HepG2 (cell line): ENCODE data around the gene ARHGEF38.

ENCODE experiments used
- BCLAF1 ChIP-seq: fragments of 450-650 bp; IDR thresholded peaks from 2 replicates; pipeline ENCODE4 v1.6.1; 2017; ENCODE audit warnings: mild to moderate bottlenecking
- BRCA1 ChIP-seq: sonication (generic); formaldehyde crosslinking; IDR thresholded peaks from 2 replicates; pipeline ENCODE4 v1.4.0; 2020; ENCODE audit warnings: missing genetic modification reagents
- EP300 ChIP-seq, 3 experiments: sonication (generic) in 1 of 3; formaldehyde crosslinking in 1 of 3; IDR thresholded peaks; 2 replicates each; pipeline versions ENCODE4 v1.5.1 to v1.6.1; 2011 to 2020; ENCODE audit warnings: low read depth in 2 of 3, low read length in 2 of 3, borderline replicate concordance in 1 of 3, improper control_type of control experiment in 1 of 3, mild to moderate bottlenecking in 1 of 3, missing genetic modification reagents in 1 of 3, moderate library complexity in 1 of 3
- GLI4 ChIP-seq: sonication (generic); formaldehyde crosslinking; IDR thresholded peaks from 2 replicates; pipeline ENCODE4 v1.5.1; 2020; ENCODE audit warnings: missing genetic modification reagents, mild to moderate bottlenecking, moderate library complexity, borderline replicate concordance
- PATZ1 ChIP-seq: sonication (generic); formaldehyde crosslinking; IDR thresholded peaks from 2 replicates; pipeline ENCODE4 v1.4.0; 2020; ENCODE audit warnings: missing genetic modification reagents
- PBX3 ChIP-seq: sonication (generic); formaldehyde crosslinking; IDR thresholded peaks from 2 replicates; pipeline ENCODE4 v1.8.1; 2023; ENCODE audit warnings: missing genetic modification reagents, inconsistent platforms, borderline replicate concordance
- RFX3 ChIP-seq: IDR thresholded peaks from 2 replicates; pipeline ENCODE4 v1.6.1; 2016; ENCODE audit warnings: missing biosample characterization, missing genetic modification reagents
- ZNF136 ChIP-seq: sonication (generic); formaldehyde crosslinking; IDR thresholded peaks from 2 replicates; pipeline ENCODE4 v1.8.1; 2022; ENCODE audit warnings: low read depth, mild to moderate bottlenecking, moderate library complexity, missing genetic modification reagents

- TF ChIP-seq PBX3, result no peak
- no peak for TF ChIP-seq RFX3 (CRISPR knock-in tag)
- TF ChIP-seq GLI4 (CRISPR knock-in tag), result no peak
- TF ChIP-seq EP300 (IDR thresholded peaks at IDR 0.05; ENCODE audit: low read depth in 2 of 2, low read length in 2 of 2), result no peak
- TF ChIP-seq EP300 (CRISPR knock-in tag; IDR thresholded peaks at IDR 0.05; ENCODE audit: borderline replicate concordance), result no peak
- TF ChIP-seq PATZ1 (CRISPR knock-in tag), result no peak
- no peak for TF ChIP-seq ZNF136
- TF ChIP-seq BCLAF1, result no peak
- TF ChIP-seq BRCA1, result no peak
Measured at GRCh38 chr4:105509714-105510113, 42.7 kb upstream of the ARHGEF38 start.
